Measurements from ENCODE around the gene CTNNB1.

DNA sequence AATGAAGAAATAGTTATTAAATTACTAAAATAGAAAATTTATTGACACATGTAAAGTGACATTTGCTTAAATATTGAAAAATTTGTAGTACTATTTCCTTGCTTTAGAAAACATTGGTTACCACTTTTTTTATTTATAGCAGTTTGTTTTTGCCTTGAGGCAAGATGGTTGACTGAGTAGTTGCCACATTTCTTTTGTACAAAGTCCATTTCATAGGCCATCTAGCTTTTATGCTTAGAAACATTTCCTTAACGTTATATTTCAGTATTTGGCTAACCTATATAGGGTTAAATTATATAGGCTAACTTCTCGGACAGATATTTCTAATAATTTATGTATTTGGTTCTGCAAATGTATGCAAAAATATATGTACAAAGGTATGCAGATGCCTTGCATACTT lies 17.1 kb downstream of the CTNNB1 start:
- TF ChIP-seq POLR2A (IDR thresholded peaks at IDR 0.05): no peak
- TF ChIP-seq, protein P1, sequence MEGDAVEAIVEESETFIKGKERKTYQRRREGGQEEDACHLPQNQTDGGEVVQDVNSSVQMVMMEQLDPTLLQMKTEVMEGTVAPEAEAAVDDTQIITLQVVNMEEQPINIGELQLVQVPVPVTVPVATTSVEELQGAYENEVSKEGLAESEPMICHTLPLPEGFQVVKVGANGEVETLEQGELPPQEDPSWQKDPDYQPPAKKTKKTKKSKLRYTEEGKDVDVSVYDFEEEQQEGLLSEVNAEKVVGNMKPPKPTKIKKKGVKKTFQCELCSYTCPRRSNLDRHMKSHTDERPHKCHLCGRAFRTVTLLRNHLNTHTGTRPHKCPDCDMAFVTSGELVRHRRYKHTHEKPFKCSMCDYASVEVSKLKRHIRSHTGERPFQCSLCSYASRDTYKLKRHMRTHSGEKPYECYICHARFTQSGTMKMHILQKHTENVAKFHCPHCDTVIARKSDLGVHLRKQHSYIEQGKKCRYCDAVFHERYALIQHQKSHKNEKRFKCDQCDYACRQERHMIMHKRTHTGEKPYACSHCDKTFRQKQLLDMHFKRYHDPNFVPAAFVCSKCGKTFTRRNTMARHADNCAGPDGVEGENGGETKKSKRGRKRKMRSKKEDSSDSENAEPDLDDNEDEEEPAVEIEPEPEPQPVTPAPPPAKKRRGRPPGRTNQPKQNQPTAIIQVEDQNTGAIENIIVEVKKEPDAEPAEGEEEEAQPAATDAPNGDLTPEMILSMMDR (IDR thresholded peaks at IDR 0.05): no peak

Measured in Peyer's patch (tissue), 4 donors.